ENCODE results near the gene AHCY.
"Not testable (repeated sequence)": the region's sequence is repeated elsewhere in the genome, so short reads cannot be mapped to it uniquely, and the experiment has no call there.

DNA sequence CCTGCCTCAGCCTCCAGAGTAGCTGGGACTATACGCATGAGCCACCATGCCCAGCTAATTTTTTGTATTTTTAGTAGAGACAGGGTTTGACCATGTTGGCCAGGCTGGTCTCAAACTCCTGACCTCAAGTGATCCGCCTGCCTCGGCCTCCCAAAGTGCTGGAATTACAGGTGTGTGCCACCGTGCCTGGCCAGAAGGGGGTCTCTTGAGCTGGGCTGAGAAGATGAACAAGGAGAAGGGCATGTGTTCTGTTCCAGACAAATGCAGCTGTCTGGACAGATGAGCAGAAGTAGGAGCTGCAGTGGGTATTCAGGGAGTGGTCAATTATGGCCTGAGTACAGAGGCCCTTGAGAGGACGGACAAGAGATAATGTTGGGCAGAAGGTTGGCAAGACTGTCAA, 15.7 kb downstream of the AHCY start:
- TF ChIP-seq EZH2 (IDR thresholded peaks at IDR 0.05; ENCODE audit: low read length, missing control alignments), result not testable (repeated sequence)
- TF ChIP-seq, protein P1, sequence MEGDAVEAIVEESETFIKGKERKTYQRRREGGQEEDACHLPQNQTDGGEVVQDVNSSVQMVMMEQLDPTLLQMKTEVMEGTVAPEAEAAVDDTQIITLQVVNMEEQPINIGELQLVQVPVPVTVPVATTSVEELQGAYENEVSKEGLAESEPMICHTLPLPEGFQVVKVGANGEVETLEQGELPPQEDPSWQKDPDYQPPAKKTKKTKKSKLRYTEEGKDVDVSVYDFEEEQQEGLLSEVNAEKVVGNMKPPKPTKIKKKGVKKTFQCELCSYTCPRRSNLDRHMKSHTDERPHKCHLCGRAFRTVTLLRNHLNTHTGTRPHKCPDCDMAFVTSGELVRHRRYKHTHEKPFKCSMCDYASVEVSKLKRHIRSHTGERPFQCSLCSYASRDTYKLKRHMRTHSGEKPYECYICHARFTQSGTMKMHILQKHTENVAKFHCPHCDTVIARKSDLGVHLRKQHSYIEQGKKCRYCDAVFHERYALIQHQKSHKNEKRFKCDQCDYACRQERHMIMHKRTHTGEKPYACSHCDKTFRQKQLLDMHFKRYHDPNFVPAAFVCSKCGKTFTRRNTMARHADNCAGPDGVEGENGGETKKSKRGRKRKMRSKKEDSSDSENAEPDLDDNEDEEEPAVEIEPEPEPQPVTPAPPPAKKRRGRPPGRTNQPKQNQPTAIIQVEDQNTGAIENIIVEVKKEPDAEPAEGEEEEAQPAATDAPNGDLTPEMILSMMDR (conservative IDR thresholded peaks at IDR 0.05 in 1 of 2, IDR thresholded peaks at IDR 0.05 in 1 of 2; ENCODE audit: low read depth in 1 of 2, low read length in 2 of 2), result not testable (repeated sequence)
